Ovary (tissue), 9 donors: Measurements from ENCODE around the gene NPAT. TPM values are rescaled to one million over a fixed set of nuclear protein-coding genes. Genes with fewer than 3 reads are reported as not detected.
"Not testable (repeated sequence)": the region's sequence is repeated elsewhere in the genome, so short reads cannot be mapped to it uniquely, and the experiment has no call there.

Experiments used
- DNase-seq, 5 donors: peaks; one replicate each; pipeline ENCODE4 v3.0.0-alpha.2; 2019 to 2020
- H3K27ac ChIP-seq, 2 donors: fragments of 200-600 bp; one replicate each; pipeline versions ENCODE4 v1.5.1 to v1.8.0; 2019 to 2022
- H3K27me3 ChIP-seq: fragments of 200-600 bp; one replicate; pipeline ENCODE4 v1.8.0; 2022
- H3K36me3 ChIP-seq: fragments of 200-600 bp; sonication (generic); one replicate; pipeline ENCODE4 v1.5.1; 2019
- H3K4me1 ChIP-seq: one replicate; pipeline ENCODE4 v1.8.1; 2013; ENCODE audit warnings: mild to moderate bottlenecking, moderate library complexity; ENCODE audit not compliant: insufficient read depth
- H3K4me3 ChIP-seq: fragments of 200-600 bp; sonication (generic); one replicate; pipeline ENCODE4 v1.5.1; 2017
- H3K9me3 ChIP-seq, 2 donors: fragments of 200-600 bp in 1 of 2; sonication (generic) in 1 of 2; one replicate each; pipeline versions ENCODE4 v1.5.1 to v1.8.1; 2013 to 2019; ENCODE audit warnings: mild to moderate bottlenecking in 1 of 2, moderate library complexity in 1 of 2
- EP300 ChIP-seq: sonication (generic); formaldehyde crosslinking; IDR thresholded peaks from one replicate; pipeline ENCODE4 v1.6.1; 2017; ENCODE audit warnings: antibody characterized with exemption
- POLR2A ChIP-seq: fragments of 450-650 bp; IDR thresholded peaks from one replicate; pipeline ENCODE4 v1.6.1; 2017; ENCODE audit warnings: antibody characterized with exemption, mild to moderate bottlenecking, moderate library complexity
- WGBS, 3 donors: extraction: QIAGEN DNeasy Blood & Tissue Kit in 1 of 3; methylation state at CpG; one replicate each; pipeline versions ENCODE4 v1.1.5 to v1.1.7; 2013 to 2017; 5-methylcytosine and 5-hydroxymethylcytosine counted together
- intact Hi-C, 4 donors: fragments of 100-400 bp; cut with DNase I; formaldehyde crosslinking; loops; one replicate each; pipeline versions ENCODE4 v1.11.0 to v1.15.1; 2022 to 2023
- polyA plus RNA-seq, 2 donors: library from polyadenylated mRNA; stranded (reverse); fragments of 200-250 nt in 1 of 2; fragments of 350-450 nt in 1 of 2; fragmentation: Illumina TruSeq in 1 of 2; extraction: RNeasy Lipid Tissue Mini Kit (QIAGEN cat#74804) in 1 of 2; gene quantifications; one replicate each; pipeline ENCODE4 v1.2.3, GENCODE V29; 2013 to 2014
- total RNA-seq, 7 donors: library from RNA; depleted of rRNA in 2 of 7; stranded (reverse); fragments of >200 nt in 2 of 7; fragmentation: NEBNext Ultra II Directional in 3 of 7; extraction: Animal tissue kit (Norgen Biotek cat#: 25700) in 3 of 7; gene quantifications; one replicate each; pipeline versions ENCODE4 v1.1.0 to v1.2.4, GENCODE V29; 2016 to 2023
- TF ChIP-seq, protein P1 (sequence below), 3 donors: fragments of 450-650 bp in 2 of 3; fragments of 200-600 bp in 1 of 3; IDR thresholded peaks; one replicate each; pipeline versions ENCODE4 v1.5.1 to v1.8.0; 2016 to 2022; ENCODE audit warnings: antibody characterized with exemption in 3 of 3, mild to moderate bottlenecking in 1 of 3
- donor health status: DM: no; HTN: no; CAD: no; lungs with moderate emphysema.
- donor health status: DM: no; HTN: no; CAD: no.
- donor health status: Bipolar disorder and iron deficiency.
- donor health status: DM: yes; HTN: yes; CAD: no.
- donor health status: DM: no; HTN: no; CAD: no.
- donor health status: DM: yes; HTN: yes; CAD: no.

NPAT gene
- total and polyA plus RNA-seq, 9 donors = 6.2 to 23.3 (median 16.5) TPM

GRCh38 chr11:108144615-108145014 is 77.8 kb downstream of the NPAT start:
- Histone ChIP-seq H3K27me3 (no peaks in the 10 kb centered on the region), H3K4me3 (no peak overlapping the region), H3K4me1 (no peaks in the 10 kb centered on the region), H3K27ac (no peak overlapping the region), H3K9me3 (no peaks in the 10 kb centered on the region), H3K36me3 (no peaks in the 10 kb centered on the region)
- WGBS, 3 donors = 81 to 88% (median 82%) methylated on average over 3 of the region's 3 CpGs
- TF ChIP-seq EP300 = no peak
- TF ChIP-seq, protein P1, sequence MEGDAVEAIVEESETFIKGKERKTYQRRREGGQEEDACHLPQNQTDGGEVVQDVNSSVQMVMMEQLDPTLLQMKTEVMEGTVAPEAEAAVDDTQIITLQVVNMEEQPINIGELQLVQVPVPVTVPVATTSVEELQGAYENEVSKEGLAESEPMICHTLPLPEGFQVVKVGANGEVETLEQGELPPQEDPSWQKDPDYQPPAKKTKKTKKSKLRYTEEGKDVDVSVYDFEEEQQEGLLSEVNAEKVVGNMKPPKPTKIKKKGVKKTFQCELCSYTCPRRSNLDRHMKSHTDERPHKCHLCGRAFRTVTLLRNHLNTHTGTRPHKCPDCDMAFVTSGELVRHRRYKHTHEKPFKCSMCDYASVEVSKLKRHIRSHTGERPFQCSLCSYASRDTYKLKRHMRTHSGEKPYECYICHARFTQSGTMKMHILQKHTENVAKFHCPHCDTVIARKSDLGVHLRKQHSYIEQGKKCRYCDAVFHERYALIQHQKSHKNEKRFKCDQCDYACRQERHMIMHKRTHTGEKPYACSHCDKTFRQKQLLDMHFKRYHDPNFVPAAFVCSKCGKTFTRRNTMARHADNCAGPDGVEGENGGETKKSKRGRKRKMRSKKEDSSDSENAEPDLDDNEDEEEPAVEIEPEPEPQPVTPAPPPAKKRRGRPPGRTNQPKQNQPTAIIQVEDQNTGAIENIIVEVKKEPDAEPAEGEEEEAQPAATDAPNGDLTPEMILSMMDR (IDR thresholded peaks at IDR 0.05) = no peak
- no peak for TF ChIP-seq POLR2A
- no peak for DNase-seq
- intact Hi-C loops = no loop called here

GRCh38 chr11:108142304-108142703 is 80.1 kb downstream of the NPAT start:
- TF ChIP-seq EP300 (no peak), POLR2A (no peak)
- TF ChIP-seq, protein P1 (IDR thresholded peaks at IDR 0.05) = no peak
- DNase-seq = no peak
- no peaks in the 10 kb centered on the region for H3K4me1 ChIP-seq
- 95 to 96% (median 96%) methylated on average over 7 of the region's 7 CpGs for WGBS, 3 donors
- no peaks in the 10 kb centered on the region for H3K27me3 ChIP-seq
- no peaks in the 10 kb centered on the region for H3K36me3 ChIP-seq
- H3K27ac ChIP-seq = no peak overlapping the region
- H3K4me3 ChIP-seq = no peak overlapping the region
- H3K9me3 ChIP-seq = no peaks in the 10 kb centered on the region
- intact Hi-C loops = no loop called here

GRCh38 chr11:108137212-108137611 is 85.2 kb downstream of the NPAT start:
- no peaks in the 10 kb centered on the region for H3K36me3 ChIP-seq
- WGBS, 3 donors = 94 to 97% (median 97%) methylated on average over 1 of the region's 1 CpG
- intact Hi-C loops = no loop called here

GRCh38 chr11:108135845-108136544 is 86.4 kb downstream of the NPAT start:
- Histone ChIP-seq H3K27me3 (no peaks in the 10 kb centered on the region), H3K4me3 (no peak overlapping the region), H3K27ac (no peak overlapping the region), H3K36me3 (no peaks in the 10 kb centered on the region), H3K9me3 (no peaks in the 10 kb centered on the region), H3K4me1 (no peaks in the 10 kb centered on the region)
- intact Hi-C loops = no loop called here
- no peak for DNase-seq
- WGBS, 3 donors = 67 to 75% (median 73%) methylated on average over 2 of the region's 2 CpGs
- TF ChIP-seq POLR2A = no peak

More at GRCh38 chr11:108137212-108137611, 85.2 kb downstream of the NPAT start:
- H3K4me1 ChIP-seq = no peaks in the 10 kb centered on the region
- H3K9me3 ChIP-seq = no peaks in the 10 kb centered on the region
- H3K4me3 ChIP-seq = no peak overlapping the region
- no peak for DNase-seq
- no peak overlapping the region for H3K27ac ChIP-seq
- H3K27me3 ChIP-seq = no peaks in the 10 kb centered on the region
- TF ChIP-seq EP300 (no peak), POLR2A (no peak)
- TF ChIP-seq, protein P1 (IDR thresholded peaks at IDR 0.05) = no peak

DNA sequence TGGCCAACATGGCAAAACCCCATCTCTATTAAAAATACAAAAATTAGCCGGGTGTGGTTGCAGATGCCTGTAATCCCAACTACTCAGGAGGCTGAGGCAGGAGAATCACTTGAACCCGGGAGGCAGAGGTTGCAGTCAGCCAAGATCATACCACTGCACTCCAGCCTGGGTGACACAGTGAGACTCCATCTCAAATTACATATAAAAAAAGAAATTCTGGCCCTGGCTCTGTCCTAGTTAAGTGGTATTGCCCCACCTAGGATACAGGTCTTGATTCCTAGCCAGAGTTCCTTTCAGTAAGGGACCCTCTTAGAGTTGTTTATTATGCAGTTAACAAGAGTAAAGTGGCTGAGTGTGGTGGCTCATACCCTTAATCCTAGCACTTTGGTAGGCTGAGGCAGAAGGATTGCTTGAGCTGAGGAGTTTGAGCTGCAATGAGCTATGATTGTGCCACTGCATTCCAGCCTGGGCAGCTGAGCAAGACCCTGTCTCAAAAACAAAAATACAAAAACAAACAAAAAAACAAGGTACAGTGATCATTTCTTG is 89.4 kb downstream of the NPAT start:
- H3K9me3 ChIP-seq, H3K4me1 ChIP-seq, DNase-seq, H3K36me3 ChIP-seq, H3K4me3 ChIP-seq, intact Hi-C loops, H3K27ac ChIP-seq, H3K27me3 ChIP-seq: not testable (repeated sequence)
- 94 to 100% (median 97%) methylated on average over 2 of the region's 2 CpGs for WGBS, 3 donors
